BLaER1 (cell line): ENCODE results near the gene SDCBP2.

ENCODE experiments used
- H3K27ac ChIP-seq: shearing (Covaris generic); formaldehyde crosslinking; 2 replicates; pipeline ENCODE4 v1.8.1; 2022
- H3K27me3 ChIP-seq: shearing (Covaris generic); formaldehyde crosslinking; 2 replicates; pipeline ENCODE4 v1.8.1; 2022
- H3K36me3 ChIP-seq: shearing (Covaris generic); formaldehyde crosslinking; 2 replicates; pipeline ENCODE4 v1.8.1; 2022
- H3K4me1 ChIP-seq: shearing (Covaris generic); formaldehyde crosslinking; 2 replicates; pipeline ENCODE4 v1.8.1; 2022
- H3K4me2 ChIP-seq: shearing (Covaris generic); formaldehyde crosslinking; 2 replicates; pipeline ENCODE4 v1.8.1; 2022
- H3K4me3 ChIP-seq: shearing (Covaris generic); formaldehyde crosslinking; 2 replicates; pipeline ENCODE4 v1.8.1; 2022
- H3K9ac ChIP-seq: shearing (Covaris generic); formaldehyde crosslinking; 2 replicates; pipeline ENCODE4 v1.8.1; 2022
- H3K9me3 ChIP-seq: shearing (Covaris generic); formaldehyde crosslinking; 2 replicates; pipeline ENCODE4 v1.8.1; 2022
- H4K20me1 ChIP-seq: shearing (Covaris generic); formaldehyde crosslinking; 2 replicates; pipeline ENCODE4 v1.8.1; 2022
- Cebpa-rat ChIP-seq: shearing (Covaris generic); IDR thresholded peaks from 2 replicates; pipeline ENCODE4 v1.8.1; 2022

SDCBP2 gene

DNA sequence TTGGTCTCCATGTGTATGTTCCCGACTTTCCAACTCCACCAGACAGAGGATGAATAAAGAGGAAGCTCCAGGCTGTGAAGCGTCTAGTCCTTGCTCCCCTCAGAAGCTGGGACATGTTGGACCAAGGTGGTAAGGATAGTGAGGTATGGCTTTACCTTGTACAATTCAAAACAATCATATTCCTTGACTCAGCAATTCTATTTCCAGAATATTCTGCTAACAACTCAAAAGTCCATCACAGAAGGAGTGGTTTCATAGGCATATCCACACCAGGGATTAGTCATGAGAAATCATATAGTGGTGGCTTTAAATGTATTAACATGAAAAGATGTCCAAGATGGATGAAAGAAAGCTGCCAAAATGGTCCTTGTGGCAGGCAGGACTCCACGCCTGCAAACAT is 44.1 kb upstream of the SDCBP2 start:
- H4K20me1 ChIP-seq, result peaks cover 97% of the 10 kb centered on the region
- no peaks in the 10 kb centered on the region for H3K9me3 ChIP-seq
- no peak overlapping the region for H3K27ac ChIP-seq
- H3K9ac ChIP-seq, result no peak overlapping the region
- no peaks in the 10 kb centered on the region for H3K27me3 ChIP-seq
- H3K4me2 ChIP-seq, result no peak overlapping the region
- H3K4me3 ChIP-seq, result no peak overlapping the region
- peaks cover 72% of the 10 kb centered on the region for H3K36me3 ChIP-seq
- no peak for TF ChIP-seq Cebpa-rat
- H3K4me1 ChIP-seq, result peaks cover 49% of the 10 kb centered on the region

DNA sequence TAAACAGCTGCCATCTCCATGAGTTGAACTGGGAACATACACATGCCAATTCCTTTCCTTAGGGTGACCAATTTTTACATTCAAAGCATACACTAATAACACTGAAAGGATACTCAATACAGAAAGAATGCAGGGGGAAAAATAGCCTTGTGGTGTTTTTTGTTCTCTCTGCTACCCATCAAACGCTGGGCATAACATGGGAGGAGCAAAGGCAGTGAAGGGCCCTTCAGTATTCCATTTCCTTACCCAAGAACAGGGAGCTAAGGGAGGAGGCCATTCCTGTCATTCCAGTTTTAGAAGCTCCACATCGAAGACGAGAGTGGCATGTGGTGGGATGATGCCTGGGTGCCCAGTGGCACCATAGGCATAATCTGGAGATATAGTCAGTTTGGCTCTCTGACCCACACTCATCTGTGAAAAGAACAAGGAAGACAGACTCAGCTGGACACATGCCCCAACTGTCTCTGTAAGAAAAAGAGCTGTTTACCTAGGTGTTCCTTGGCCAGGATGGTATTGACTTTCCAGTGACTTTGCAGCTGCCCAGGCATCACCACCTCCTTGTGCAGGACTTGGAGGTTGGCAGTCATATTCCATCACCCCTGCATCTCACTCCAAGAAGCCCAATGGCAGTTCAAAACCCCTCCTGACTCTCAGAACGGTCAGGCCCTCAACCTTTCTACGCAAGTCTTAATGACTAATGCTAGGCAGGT is 43.0 kb upstream of the SDCBP2 start:
- Histone ChIP-seq H3K4me1 (peaks cover 39% of the 10 kb centered on the region), H3K4me2 (no peak overlapping the region), H3K9me3 (no peaks in the 10 kb centered on the region), H3K36me3 (peaks cover 82% of the 10 kb centered on the region), H3K27me3 (no peaks in the 10 kb centered on the region), H3K27ac (no peak overlapping the region), H3K4me3 (no peak overlapping the region), H4K20me1 (peaks cover 95% of the 10 kb centered on the region), H3K9ac (no peak overlapping the region)
- no peak for TF ChIP-seq Cebpa-rat

DNA sequence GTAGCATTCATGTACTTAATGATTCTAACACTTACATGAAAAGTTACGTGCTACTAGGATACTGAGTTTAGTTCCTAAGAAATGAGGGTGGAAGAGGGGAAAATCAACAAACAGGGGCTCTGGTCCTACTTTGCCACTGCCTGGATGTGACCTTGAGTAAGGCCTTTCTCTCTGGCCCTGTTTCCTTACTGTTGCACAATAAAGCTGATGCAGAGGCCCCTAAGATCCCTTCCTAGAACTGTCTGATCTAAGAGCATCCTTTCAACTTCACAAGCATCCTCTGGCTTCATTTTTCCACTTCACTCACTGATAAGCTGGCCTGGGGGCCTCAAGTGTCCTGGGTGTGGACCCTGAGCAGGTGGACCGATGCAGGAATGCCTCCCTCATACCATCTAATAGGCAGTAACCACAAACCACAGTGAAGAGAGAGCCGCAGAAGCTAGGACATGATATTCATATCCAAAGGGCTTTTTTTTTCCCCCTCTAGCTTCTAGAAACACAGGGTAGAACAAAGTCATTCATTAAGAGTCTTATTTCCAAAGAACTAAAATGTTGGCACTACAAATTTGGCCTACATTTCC is 42.4 kb upstream of the SDCBP2 start:
- peaks cover 86% of the 10 kb centered on the region for H3K36me3 ChIP-seq
- no peak overlapping the region for H3K4me2 ChIP-seq
- peaks cover 92% of the 10 kb centered on the region for H4K20me1 ChIP-seq
- peaks cover 32% of the 10 kb centered on the region for H3K4me1 ChIP-seq
- H3K4me3 ChIP-seq, result no peak overlapping the region
- H3K27me3 ChIP-seq, result no peaks in the 10 kb centered on the region
- H3K9ac ChIP-seq, result no peak overlapping the region
- TF ChIP-seq Cebpa-rat, result no peak
- H3K9me3 ChIP-seq, result no peaks in the 10 kb centered on the region
- H3K27ac ChIP-seq, result no peak overlapping the region

DNA sequence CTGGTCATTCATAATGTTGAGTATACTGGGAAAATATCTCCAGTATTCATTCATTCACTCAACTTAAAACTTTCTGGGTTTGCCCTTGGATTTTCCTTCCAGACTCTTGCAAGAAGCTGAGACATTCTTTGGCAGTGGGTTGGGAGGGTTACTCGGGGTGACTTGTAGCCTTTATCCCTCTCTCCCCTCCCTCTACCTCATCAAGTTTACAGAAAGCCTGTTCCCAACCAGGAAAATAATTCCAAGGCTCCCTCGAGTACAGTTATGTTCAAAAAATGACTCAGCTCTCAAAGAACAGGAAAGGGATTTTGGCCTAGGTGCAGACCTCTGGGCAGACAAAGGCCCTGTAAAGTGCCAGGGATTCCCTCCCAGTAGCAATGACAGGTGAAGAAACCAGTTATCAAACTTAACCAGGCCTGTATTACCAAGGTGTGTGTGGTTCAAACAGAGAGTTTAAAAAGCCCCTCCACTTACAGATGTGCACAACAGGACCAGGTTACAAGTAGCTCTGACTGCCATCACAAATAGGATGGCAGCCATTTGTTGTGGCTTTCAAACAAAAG is 41.7 kb upstream of the SDCBP2 start:
- TF ChIP-seq Cebpa-rat, result no peak
- Histone ChIP-seq H3K27ac (no peak overlapping the region), H3K9me3 (0 out of 2 replicates have a peak, but pooled peaks cover under 1% of the 10 kb centered on the region), H3K4me1 (peaks cover 25% of the 10 kb centered on the region), H3K36me3 (peaks cover 90% of the 10 kb centered on the region), H4K20me1 (peaks cover 92% of the 10 kb centered on the region), H3K4me3 (no peak overlapping the region), H3K4me2 (no peak overlapping the region), H3K9ac (no peak overlapping the region), H3K27me3 (no peaks in the 10 kb centered on the region)

DNA sequence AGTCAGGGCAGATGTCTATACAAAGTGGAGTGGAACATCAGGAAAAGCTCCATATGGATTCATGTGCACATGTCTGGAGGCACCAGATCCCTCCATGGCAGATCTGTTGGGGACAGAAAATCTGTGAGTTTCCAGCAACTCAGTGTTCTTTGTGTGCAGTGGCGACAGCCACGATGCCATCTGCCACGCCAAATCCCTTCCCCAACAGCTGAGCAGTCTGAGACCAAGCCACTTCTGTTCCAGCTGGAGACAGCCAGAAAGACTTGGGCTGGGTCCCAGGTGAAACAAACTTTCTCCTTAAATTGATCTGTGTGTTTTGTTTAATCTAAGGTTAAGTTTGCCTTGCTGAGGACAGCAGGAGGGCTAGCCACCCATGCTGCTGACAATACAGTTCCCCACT is 41.0 kb upstream of the SDCBP2 start:
- 0 out of 2 replicates have a peak, but pooled peaks cover 7% of the 10 kb centered on the region for H3K9me3 ChIP-seq
- H4K20me1 ChIP-seq, result peaks cover 88% of the 10 kb centered on the region
- no peak for TF ChIP-seq Cebpa-rat
- H3K9ac ChIP-seq, result no peak overlapping the region
- peaks cover 24% of the 10 kb centered on the region for H3K4me1 ChIP-seq
- no peaks in the 10 kb centered on the region for H3K27me3 ChIP-seq
- no peak overlapping the region for H3K27ac ChIP-seq
- no peak overlapping the region for H3K4me2 ChIP-seq
- H3K36me3 ChIP-seq, result peaks cover 90% of the 10 kb centered on the region
- no peak overlapping the region for H3K4me3 ChIP-seq

DNA sequence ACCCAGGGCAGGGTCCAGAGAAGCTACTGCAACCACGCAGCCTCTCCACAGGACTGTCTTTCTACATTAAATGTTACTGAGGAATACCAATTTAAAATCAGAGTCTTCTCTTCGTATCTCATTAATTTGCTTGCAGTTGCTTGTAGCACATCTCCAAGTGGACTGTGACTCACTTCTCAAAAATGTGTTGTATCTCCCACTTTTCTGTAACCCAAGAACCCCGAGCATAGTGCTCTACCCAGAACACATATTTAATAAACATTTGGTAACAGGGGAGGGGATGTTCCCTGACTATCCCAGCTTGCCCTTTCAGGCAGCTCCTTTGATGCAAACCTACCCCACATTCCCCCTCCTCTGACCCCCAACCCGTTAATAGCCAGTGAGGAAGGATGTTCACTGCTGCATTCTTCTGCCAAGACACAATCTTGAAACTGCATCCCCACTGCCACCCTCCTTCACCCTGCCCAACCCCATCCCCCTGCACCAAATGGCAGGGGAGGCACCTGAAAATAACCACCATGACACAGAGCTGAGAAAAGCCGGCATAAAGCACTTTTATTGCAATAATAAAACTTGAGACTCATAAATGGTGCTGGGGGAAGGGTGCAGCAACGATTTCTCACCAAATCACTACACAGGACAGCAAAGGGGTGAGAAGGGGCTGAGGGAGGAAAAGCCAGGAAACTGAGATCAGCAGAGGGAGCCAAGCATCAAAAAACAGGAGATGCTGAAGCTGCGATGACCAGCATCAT is 39.7 kb upstream of the SDCBP2 start:
- Histone ChIP-seq H3K27ac (no peak overlapping the region), H3K36me3 (peaks cover 84% of the 10 kb centered on the region), H3K4me1 (peaks cover 27% of the 10 kb centered on the region), H4K20me1 (peaks cover 82% of the 10 kb centered on the region), H3K9ac (no peak overlapping the region), H3K4me3 (no peak overlapping the region), H3K9me3 (0 out of 2 replicates have a peak, but pooled peaks cover 7% of the 10 kb centered on the region), H3K27me3 (no peaks in the 10 kb centered on the region), H3K4me2 (no peak overlapping the region)
- no peak for TF ChIP-seq Cebpa-rat

DNA sequence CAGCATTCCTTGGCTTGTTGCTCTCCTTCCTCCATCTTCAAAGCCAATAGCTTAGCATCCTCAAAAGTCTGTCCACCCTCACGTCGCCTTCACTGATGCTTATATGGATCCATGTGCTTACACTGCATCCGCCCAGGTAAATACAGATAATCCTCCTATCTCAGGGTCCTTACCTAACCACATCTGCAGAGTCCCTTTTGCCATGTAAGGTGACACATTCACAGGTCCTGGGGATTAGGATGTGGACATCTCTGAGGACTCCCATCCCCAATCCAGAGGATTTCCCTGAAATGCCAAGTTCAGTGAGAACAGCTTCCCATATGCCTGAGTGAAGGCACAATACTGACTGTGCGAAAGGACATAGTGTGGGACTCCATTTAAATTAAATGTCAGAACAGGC is 38.5 kb upstream of the SDCBP2 start:
- Histone ChIP-seq H3K9me3 (0 out of 2 replicates have a peak, but pooled peaks cover 7% of the 10 kb centered on the region), H3K9ac (no peak overlapping the region), H3K4me2 (no peak overlapping the region), H3K4me3 (no peak overlapping the region), H3K27me3 (no peaks in the 10 kb centered on the region), H3K4me1 (peaks cover 25% of the 10 kb centered on the region), H3K36me3 (peaks cover 84% of the 10 kb centered on the region), H3K27ac (no peak overlapping the region), H4K20me1 (peaks cover 82% of the 10 kb centered on the region)
- TF ChIP-seq Cebpa-rat, result no peak

DNA sequence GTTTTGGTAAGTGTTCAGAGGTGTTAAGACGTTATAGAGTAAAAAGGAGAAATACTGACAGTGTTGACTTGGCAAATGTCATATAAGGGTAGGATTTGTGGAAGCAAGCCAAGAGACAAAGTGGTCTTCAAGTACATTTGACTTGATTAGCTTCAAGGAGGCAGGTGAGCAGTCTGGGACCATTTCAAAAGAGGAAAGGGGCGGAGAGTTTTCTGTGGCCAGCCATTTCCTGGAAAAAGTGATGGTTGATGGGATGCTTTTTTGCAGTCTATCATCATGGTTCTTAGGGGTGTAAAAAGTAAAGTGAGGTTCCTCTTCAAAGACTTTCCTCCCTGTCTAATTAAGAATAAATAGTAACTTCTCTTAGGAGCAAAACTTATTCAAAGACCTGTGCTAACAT is 35.2 kb upstream of the SDCBP2 start:
- no peak for TF ChIP-seq Cebpa-rat
- H3K4me2 ChIP-seq, result peak overlapping the region; percentile 38
- peaks cover 59% of the 10 kb centered on the region for H4K20me1 ChIP-seq

DNA sequence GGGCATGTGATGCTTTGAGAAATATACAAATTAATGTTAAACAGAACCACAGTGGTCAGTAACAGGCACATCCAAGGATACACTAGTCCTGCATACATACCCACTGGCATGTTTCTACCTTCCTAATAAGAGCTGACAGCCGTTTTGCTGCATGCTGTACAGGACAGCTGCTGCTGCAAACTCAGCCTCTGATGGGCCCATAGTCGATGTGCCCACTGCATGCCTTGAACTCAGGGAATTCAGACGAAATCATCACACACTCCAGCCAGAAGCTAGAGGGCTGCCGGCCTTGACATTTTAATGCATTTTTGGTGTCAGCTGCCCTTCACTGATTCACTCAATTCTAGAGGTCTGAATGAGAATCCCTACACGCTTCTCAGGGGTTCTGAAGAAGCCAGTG is 34.6 kb upstream of the SDCBP2 start:
- no peak for TF ChIP-seq Cebpa-rat
- Histone ChIP-seq H4K20me1 (peaks cover 57% of the 10 kb centered on the region), H3K27ac (no peak overlapping the region), H3K9ac (no peak overlapping the region), H3K4me1 (peaks cover 15% of the 10 kb centered on the region), H3K9me3 (0 out of 2 replicates have a peak, but pooled peaks cover 7% of the 10 kb centered on the region), H3K4me2 (no peak overlapping the region), H3K27me3 (no peaks in the 10 kb centered on the region), H3K36me3 (peaks cover 82% of the 10 kb centered on the region), H3K4me3 (no peak overlapping the region)

More for the DNA sequence above, 35.2 kb upstream of the SDCBP2 start:
- no peak overlapping the region for H3K27ac ChIP-seq
- H3K4me1 ChIP-seq, result peaks cover 15% of the 10 kb centered on the region
- H3K4me3 ChIP-seq, result no peak overlapping the region
- peaks cover 83% of the 10 kb centered on the region for H3K36me3 ChIP-seq
- H3K9ac ChIP-seq, result no peak overlapping the region
- no peaks in the 10 kb centered on the region for H3K27me3 ChIP-seq
- 0 out of 2 replicates have a peak, but pooled peaks cover 7% of the 10 kb centered on the region for H3K9me3 ChIP-seq
